PC-9 (cell line): ENCODE data around the gene JAK3. TPM values are rescaled to one million over a fixed set of nuclear protein-coding genes. Genes with fewer than 3 reads are reported as not detected.

Experiments
- BruUV-seq: library from RNA; stranded (reverse); fragments of 400-500 nt; replicated peaks from 2 replicates; lab custom pipeline; 2021; lab: Mats Ljungman, UMichigan
- CTCF ChIA-PET: fragments of 300-600 bp; sonication (Branson Sonifier 250); formaldehyde crosslinking; loops from one replicate; lab custom pipeline; 2022; ENCODE audit warnings: antibody characterized with exemption; lab: Charles Lee
- POLR2A ChIA-PET: fragments of 300-600 bp; sonication (Branson Sonifier 250); formaldehyde crosslinking; loops from one replicate; lab custom pipeline; 2022; ENCODE audit warnings: antibody characterized with exemption; ENCODE audit not compliant: unreplicated experiment; lab: Charles Lee
- DNase-seq, 2 experiments: peaks; one replicate each; pipeline versions ENCODE4 v3.0.0 to v3.0.0-alpha.2; 2015 to 2022; ENCODE audit warnings: mixed read lengths in 1 of 2
- H2AFZ ChIP-seq: fragments of 200-600 bp; sonication (generic); 2 replicates; pipeline ENCODE4 v1.8.1; 2017; ENCODE audit warnings: antibody characterized with exemption
- H3F3A ChIP-seq: fragments of 200-600 bp; sonication (generic); 2 replicates; pipeline ENCODE4 v1.8.1; 2017; ENCODE audit warnings: antibody characterized with exemption, mild to moderate bottlenecking, low read depth; ENCODE audit not compliant: insufficient read depth
- H3K27ac ChIP-seq: fragments of 200-600 bp; sonication (generic); 2 replicates; pipeline ENCODE4 v1.6.1; 2016; ENCODE audit warnings: mixed run types
- H3K27me3 ChIP-seq: fragments of 200-600 bp; sonication (generic); 2 replicates; pipeline ENCODE4 v1.6.1; 2016; ENCODE audit warnings: low read depth, mixed run types; ENCODE audit not compliant: insufficient read depth
- H3K36me3 ChIP-seq: fragments of 200-600 bp; sonication (generic); 2 replicates; pipeline ENCODE4 v1.6.1; 2016; ENCODE audit warnings: low read depth, mixed run types
- H3K4me1 ChIP-seq: fragments of 200-600 bp; sonication (generic); replicated peaks from 2 replicates; pipeline ENCODE4 v1.6.1; 2016; ENCODE audit warnings: mixed run types; ENCODE audit not compliant: insufficient read depth
- H3K4me2 ChIP-seq: fragments of 200-600 bp; sonication (generic); 2 replicates; pipeline ENCODE4 v1.6.1; 2017; ENCODE audit warnings: mixed run types
- H3K4me3 ChIP-seq: fragments of 200-600 bp; sonication (generic); 2 replicates; pipeline ENCODE4 v1.6.1; 2016; ENCODE audit warnings: mixed run types
- H3K79me2 ChIP-seq: fragments of 200-600 bp; sonication (generic); 2 replicates; pipeline ENCODE4 v1.6.1; 2017; ENCODE audit warnings: low read depth, mixed run types
- H3K9me2 ChIP-seq: fragments of 200-600 bp; sonication (generic); 2 replicates; pipeline ENCODE4 v1.8.1; 2017; ENCODE audit warnings: mild to moderate bottlenecking; ENCODE audit not compliant: insufficient read depth
- H3K9me3 ChIP-seq: fragments of 200-600 bp; sonication (generic); 2 replicates; pipeline ENCODE4 v1.8.1; 2016; ENCODE audit warnings: low read depth; ENCODE audit not compliant: insufficient read depth
- H4K20me1 ChIP-seq: fragments of 200-600 bp; sonication (generic); 2 replicates; pipeline ENCODE4 v1.8.1; 2017; ENCODE audit not compliant: insufficient read depth
- EZH2 ChIP-seq: fragments of 200-600 bp; sonication (generic); IDR thresholded peaks from 2 replicates; pipeline ENCODE4 v1.8.0; 2017; ENCODE audit warnings: antibody characterized with exemption, low read depth
- intact Hi-C: fragments of 100-400 bp; cut with micrococcal nuclease; formaldehyde crosslinking; loops from one replicate; pipeline ENCODE4 v1.10.0; 2022; ENCODE audit not compliant: unreplicated experiment
- total RNA-seq: library from RNA; stranded (reverse); gene quantifications from 2 replicates; pipeline ENCODE4 v1.2.3, GENCODE V29; 2021
- TF ChIP-seq, protein P1 (sequence below): fragments of 200-600 bp; sonication (generic); conservative IDR thresholded peaks from 2 replicates; pipeline ENCODE4 v1.6.1; 2017; ENCODE audit warnings: mixed run types, antibody characterized with exemption, mild to moderate bottlenecking, moderate library complexity

Gene JAK3
- total RNA-seq, 1 experiment from 2014 or later = 13.5 TPM

DNA sequence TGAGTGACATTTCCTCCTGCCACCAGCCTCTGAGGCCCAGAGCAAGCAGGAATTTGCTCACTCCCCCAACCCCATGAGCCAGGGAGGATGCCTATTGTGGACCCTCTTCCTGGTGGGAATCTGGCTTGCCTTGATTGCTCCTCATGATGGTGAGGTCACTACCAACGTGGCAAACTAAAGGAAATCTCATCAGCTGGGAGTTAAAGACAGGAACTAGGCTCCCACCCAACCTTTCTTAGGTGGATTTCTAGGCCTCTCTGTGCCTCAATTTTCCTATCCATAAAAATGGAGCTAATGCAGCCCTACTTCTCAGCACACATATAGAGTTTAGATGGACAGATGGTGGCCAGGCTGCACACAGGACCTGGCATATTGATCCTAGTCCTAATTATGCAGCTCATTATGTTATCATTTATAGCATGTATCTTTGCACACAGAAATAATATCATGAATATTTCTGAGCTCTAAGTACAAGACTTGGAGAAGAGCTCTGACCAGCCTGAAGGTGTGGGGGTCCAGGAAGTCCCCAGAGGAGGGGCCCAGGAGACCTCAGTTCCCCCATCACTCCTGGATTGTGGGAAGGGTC lies 50.9 kb downstream of the JAK3 start:
- peaks cover 52% of the 10 kb centered on the region for H3F3A ChIP-seq
- H3K4me2 ChIP-seq = peak overlapping the region; percentile 83
- no peaks in the 10 kb centered on the region for H3K9me2 ChIP-seq
- H3K4me3 ChIP-seq = peak overlapping the region; percentile 83
- peaks cover 12% of the 10 kb centered on the region; the same call in 1 of the 2 replicates for H3K36me3 ChIP-seq
- POLR2A ChIA-PET = no interaction called here
- CTCF ChIA-PET = interaction anchor here (0.6 to 1.0 kb wide), 3 partner anchors 14 to 322 kb away, joined by 3 to 4 read pairs (median 3); partner anchors contain the start of gene RPL18A
- intact Hi-C loops = loop anchor here (2.0 kb wide), 2 partner anchors 18 to 34 kb away; no protein-coding TSS in a partner anchor
- H4K20me1 ChIP-seq = peaks cover 15% of the 10 kb centered on the region
- H2AFZ ChIP-seq = no peak overlapping the region
- no peak for TF ChIP-seq EZH2
- TF ChIP-seq, protein P1, sequence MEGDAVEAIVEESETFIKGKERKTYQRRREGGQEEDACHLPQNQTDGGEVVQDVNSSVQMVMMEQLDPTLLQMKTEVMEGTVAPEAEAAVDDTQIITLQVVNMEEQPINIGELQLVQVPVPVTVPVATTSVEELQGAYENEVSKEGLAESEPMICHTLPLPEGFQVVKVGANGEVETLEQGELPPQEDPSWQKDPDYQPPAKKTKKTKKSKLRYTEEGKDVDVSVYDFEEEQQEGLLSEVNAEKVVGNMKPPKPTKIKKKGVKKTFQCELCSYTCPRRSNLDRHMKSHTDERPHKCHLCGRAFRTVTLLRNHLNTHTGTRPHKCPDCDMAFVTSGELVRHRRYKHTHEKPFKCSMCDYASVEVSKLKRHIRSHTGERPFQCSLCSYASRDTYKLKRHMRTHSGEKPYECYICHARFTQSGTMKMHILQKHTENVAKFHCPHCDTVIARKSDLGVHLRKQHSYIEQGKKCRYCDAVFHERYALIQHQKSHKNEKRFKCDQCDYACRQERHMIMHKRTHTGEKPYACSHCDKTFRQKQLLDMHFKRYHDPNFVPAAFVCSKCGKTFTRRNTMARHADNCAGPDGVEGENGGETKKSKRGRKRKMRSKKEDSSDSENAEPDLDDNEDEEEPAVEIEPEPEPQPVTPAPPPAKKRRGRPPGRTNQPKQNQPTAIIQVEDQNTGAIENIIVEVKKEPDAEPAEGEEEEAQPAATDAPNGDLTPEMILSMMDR = no peak
- peak overlapping the region; percentile 98 for H3K27ac ChIP-seq
- no peaks in the 10 kb centered on the region for H3K9me3 ChIP-seq
- H3K79me2 ChIP-seq = peaks cover 63% of the 10 kb centered on the region
- H3K4me1 ChIP-seq = peaks cover 56% of the 10 kb centered on the region
- H3K27me3 ChIP-seq = no peaks in the 10 kb centered on the region
- BruUV-seq = no TSS peak
- no peak for DNase-seq

DNA sequence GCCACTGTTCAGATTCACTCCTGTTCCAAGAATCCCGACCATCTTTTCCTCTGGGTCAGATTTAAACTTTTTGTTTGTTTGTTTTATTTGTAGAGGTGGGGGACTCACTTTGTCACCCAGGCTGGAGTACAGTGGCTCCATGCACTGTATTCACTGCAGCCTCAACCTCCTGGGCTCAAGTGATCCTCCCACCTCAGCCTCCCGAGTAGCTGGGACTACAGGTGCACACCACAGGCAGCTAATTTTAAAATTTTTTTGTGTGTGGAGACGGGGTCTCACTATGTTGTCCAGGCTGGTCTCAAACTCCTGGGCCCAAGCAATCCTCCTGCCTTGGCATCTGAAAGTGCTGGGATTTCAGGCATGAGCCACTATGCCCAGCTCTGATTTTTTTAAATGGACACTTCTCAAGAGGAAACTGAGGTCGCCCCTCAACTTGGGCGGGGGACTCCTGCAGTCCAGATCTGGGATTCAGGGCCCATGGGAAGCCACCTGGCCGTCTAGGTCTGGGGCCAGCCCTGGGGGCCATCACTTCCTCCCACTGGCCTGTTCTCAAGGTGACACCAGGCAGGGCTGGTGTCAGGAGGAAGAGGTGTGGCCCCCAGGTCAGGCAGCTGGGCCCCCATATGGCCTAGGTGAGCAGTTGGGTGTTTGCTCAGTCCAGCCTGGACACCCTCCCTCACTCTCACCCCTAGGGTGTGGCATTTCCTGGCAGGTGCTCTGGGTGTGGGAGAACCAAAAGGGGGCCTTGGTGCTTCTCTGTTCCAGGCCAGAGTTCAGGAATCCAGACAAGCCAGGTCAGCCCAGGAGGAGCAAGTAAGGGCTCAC lies 51.6 kb downstream of the JAK3 start:
- TSS peak; percentile 22 for BruUV-seq
- Histone ChIP-seq H4K20me1 (peaks cover 8% of the 10 kb centered on the region; the same call in 1 of the 2 replicates), H3K4me1 (peaks cover 63% of the 10 kb centered on the region), H3K27me3 (no peaks in the 10 kb centered on the region), H3F3A (peaks cover 59% of the 10 kb centered on the region), H3K36me3 (peaks cover 12% of the 10 kb centered on the region; the same call in 1 of the 2 replicates), H2AFZ (no peak overlapping the region), H3K4me2 (peak overlapping the region; percentile 83), H3K9me3 (no peaks in the 10 kb centered on the region), H3K4me3 (peak overlapping the region; percentile 83), H3K79me2 (peaks cover 56% of the 10 kb centered on the region), H3K27ac (peak overlapping the region; percentile 98), H3K9me2 (no peaks in the 10 kb centered on the region)
- intact Hi-C loops = loop anchor here (2.0 kb wide), 2 partner anchors 17 to 35 kb away; no protein-coding TSS in a partner anchor
- POLR2A ChIA-PET = no interaction called here
- no peak for TF ChIP-seq EZH2
- TF ChIP-seq, protein P1 = no peak
- peak; percentile 92 to 99 for DNase-seq
- CTCF ChIA-PET = interaction anchor here (0.6 to 1.0 kb wide), 2 partner anchors 63 to 322 kb away, joined by 3 to 4 read pairs; partner anchors contain the start of gene RPL18A

DNA sequence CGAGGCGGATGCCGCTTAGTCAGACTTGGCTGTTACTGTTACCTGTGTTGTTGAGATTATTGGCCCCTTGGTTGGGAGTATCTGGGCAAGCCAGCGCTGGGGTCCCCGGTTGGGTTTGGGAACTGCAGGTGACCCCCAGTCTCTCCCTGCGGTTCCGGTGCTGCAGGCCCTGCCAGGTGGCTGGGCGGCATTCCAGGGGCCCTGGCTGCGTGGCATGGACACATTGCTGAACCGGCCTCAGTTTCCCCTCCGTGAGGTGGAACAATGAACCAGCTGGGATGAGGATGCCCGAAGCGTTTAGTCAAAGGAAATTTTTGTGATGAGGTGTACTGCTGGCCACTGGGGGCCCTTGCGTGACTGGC lies 52.3 kb downstream of the JAK3 start:
- Histone ChIP-seq H3K4me2 (peak overlapping the region; percentile 83), H3K27me3 (no peaks in the 10 kb centered on the region), H3K4me1 (peaks cover 70% of the 10 kb centered on the region), H3K4me3 (peak overlapping the region; percentile 83), H3K9me2 (no peaks in the 10 kb centered on the region), H3K79me2 (peaks cover 49% of the 10 kb centered on the region), H3K27ac (peak overlapping the region; percentile 98), H3F3A (peaks cover 67% of the 10 kb centered on the region), H4K20me1 (peaks cover 5% of the 10 kb centered on the region; the same call in 1 of the 2 replicates), H2AFZ (peak overlapping the region; percentile 88; the same call in 1 of the 2 replicates), H3K36me3 (peaks cover 12% of the 10 kb centered on the region; the same call in 1 of the 2 replicates), H3K9me3 (no peaks in the 10 kb centered on the region)
- POLR2A ChIA-PET = interaction anchor here (0.6 kb wide), 1 partner anchor 966 kb away, joined by 3 read pairs; the partner anchor contains the start of gene SIN3B
- CTCF ChIA-PET = interaction anchor here (0.6 to 1.3 kb wide), 3 partner anchors 23 to 190 kb away, joined by 3 to 6 read pairs (median 3); no protein-coding TSS in a partner anchor
- DNase-seq = peak in 1 of 2 experiments; percentile 35
- intact Hi-C loops = loop anchor here (1.0 kb wide), 1 partner anchor 47 kb away; no protein-coding TSS in a partner anchor
- BruUV-seq = no TSS peak
- TF ChIP-seq, protein P1 = no peak
- TF ChIP-seq EZH2 = no peak
